EL (cell line): Measurements from ENCODE around the gene TC2N.
"Not testable (repeated sequence)": the region's sequence is repeated elsewhere in the genome, so short reads cannot be mapped to it uniquely, and the experiment has no call there.

ENCODE experiments used
- DNase-seq: peaks from one replicate; pipeline ENCODE4 v3.0.0-alpha.2; 2016

The TC2N gene

GRCh38 chr14:91830777-91831176 is 36.6 kb downstream of the TC2N start:
- no peak for DNase-seq

DNA sequence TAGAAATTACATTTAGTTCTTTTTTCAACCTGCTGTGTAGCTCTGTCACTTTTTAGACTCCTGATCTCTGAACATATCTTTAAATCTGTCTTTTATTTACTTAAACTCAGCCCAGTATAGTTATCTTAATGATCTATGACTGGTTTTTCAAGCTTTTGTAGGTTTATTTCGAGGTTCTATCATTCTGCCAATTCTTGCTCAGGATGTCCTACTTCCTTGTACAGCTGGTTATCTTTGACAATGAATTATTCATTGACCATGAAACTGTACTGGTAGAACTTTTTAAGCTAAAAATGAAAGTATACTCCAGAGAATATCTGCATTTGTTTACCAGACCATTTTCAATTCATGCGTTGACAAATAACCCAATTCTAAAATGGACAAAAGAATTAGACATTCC is 37.8 kb downstream of the TC2N start:
- no peak for DNase-seq

GRCh38 chr14:91827746-91828145 is 39.6 kb downstream of the TC2N start:
- DNase-seq, result no peak

DNA sequence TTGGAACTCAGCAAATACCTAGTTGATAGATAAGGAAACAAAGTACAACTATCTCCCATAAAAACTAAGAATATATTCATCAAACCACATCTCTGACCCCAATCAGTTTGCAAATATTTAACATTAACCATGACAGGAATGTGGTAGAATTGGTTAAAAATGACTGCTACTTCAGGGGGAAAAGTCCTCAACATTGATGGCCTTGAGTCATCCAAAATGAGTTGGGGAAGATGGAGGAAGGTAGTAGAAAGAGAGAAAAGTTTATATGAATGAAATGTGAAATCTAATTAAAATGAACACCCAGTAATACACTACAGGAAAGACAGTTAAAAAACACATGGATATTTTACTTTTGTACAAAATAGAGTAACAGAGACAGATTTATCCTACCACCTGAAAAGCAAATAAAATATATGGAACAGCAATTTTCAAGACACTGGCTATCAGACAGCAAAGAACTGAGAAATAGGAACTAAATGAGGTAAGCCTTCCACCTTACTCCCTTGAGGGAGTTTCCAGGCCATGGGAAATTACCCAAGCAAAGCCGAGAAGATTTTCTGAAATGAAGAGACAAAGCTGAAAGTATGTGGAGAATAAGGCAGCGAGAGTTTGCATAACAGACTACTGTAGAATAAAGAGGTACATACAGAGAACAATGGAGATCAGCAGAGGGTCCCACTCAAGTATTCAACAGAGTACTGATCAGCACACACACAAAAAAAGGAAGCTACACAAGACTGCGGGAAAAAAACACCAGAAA is 49.6 kb downstream of the TC2N start:
- DNase-seq, result no peak

DNA sequence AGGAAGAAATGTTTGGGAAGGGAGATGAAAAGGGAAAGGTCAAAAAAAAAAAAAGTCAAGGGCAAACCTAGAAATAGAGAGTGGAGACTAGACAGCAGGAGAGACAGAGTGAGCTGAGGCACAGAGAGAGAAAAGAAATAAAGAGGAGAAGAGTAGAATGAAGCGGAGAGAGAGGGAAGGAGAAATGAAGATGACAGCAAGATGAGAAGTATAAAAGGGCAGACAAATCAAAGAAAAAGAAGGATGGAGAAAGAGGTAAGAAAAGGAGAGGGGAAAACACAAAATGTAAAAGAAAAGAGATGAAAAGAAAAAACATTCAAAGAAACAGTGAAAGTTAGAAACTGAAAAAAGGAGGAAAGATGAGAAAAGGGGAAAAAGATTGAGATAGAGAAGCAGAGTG is 53.0 kb downstream of the TC2N start:
- DNase-seq, result no peak

- no peak for DNase-seq
Measured at GRCh38 chr14:91810699-91811098, 56.6 kb downstream of the TC2N start.

- DNase-seq, result no peak
Measured at GRCh38 chr14:91806716-91807115, 60.6 kb downstream of the TC2N start.

DNA sequence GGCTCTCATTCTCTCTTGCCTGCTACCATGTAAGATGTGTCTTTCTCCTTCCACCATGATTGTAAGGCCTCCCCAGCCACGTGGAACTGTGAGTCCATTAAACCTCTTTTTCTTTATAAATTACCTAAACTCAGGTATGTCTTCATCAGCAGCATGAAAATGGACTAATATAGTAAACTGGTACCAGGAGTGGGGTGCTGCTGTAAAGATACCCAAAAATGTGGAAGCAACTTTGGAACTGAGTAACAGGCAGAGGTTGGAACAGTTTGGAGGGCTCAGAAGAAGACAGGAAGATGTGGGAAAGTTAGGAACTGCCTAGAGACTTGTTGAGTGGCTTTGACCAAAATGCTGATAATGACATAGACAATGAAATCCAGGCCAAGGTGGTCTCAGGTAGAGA is 61.2 kb downstream of the TC2N start:
- DNase-seq, result not testable (repeated sequence)

- DNase-seq, result no peak
Measured at GRCh38 chr14:91805659-91806058, 61.7 kb downstream of the TC2N start.

DNA sequence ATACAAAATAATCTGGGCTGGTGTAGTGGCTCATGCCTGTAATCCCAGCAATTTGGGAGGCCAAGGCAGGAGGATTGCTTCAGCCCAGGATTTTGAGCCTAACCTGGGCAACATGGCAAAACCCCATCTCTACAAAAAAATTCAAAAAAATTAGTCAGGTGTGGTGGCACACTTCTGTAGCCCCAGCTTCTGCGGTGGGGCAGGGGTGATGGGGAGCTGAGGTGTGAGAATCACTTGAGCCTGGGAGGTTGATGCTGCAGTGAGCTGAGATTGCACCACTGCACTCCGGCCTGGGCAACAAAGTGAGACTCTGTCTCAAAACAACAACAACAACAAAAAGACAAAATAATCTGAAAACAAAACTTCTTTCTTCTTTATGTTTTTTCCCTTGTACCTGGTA is 66.0 kb downstream of the TC2N start:
- no peak for DNase-seq

DNA sequence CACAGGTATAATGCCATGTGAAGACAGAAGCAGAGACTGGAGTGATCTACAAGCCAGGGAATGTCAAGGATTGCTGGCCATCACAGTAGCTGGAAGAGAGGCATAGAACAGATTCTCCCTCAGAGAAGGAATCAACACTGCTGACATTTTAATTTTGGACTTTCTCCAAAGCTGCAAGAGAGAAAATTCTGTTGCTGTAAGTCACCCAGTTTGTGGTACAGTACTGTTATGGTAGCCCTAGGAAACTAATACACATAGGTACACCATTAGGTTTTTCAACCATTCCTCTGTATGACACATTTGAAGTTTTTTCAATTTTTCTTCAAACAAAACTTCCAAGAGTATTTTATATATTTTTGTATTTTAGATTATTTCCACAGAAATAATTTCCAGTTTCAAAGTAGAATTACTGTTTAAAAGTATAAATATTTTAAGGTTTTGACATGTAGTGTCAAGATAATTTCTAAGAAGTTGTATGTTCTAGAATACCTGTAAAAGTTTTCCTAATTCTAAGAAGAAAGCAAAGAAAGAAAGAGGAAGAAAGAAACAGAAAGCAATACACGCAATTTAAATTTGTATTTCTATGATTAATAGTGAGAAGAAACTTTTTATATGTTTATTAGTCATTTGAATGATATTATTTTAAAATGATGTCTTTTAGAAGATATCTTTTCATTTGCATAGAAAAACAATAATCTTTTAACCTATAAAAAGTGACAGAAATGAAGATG is 70.6 kb downstream of the TC2N start:
- no peak for DNase-seq

- DNase-seq, result no peak
Measured at GRCh38 chr14:91793704-91794103, 73.6 kb downstream of the TC2N start.

DNA sequence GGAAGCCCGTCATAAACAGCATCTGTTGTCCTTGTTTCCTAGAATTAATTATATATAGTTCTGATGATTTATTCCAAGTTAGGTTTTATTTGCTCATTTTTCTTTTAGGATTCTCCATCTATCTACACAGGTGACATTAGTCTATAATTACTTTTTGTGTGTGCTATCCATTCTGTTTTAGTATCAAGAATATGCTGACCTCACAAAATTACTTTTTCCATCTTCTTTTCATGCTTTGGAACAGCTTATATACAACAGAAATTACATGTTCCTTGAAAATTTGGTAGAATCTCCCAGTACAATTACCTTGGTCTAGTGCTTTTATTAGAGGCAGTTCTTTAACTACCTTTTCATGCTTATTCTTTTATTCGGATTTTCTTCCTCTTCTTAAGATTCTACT is 81.1 kb downstream of the TC2N start:
- no peak for DNase-seq

DNA sequence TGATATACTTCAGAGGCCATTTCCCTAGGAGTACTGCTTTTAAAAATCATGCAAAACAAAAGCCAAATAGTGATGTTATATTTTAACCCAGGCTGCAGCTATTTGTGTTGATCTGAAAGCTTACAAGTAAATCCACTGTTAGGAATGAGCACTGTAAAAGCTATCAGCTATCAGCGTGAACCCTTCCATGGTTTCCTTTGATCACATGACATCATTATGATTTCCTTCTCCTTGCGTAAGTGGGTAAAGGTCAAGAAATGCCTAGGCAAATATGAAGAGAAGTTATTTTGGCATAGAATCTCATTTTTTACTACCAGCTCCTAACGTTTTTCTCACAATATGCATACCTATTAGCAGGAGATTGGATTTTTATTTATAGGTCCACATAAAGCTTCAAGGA is 86.9 kb downstream of the TC2N start:
- DNase-seq, result no peak

DNA sequence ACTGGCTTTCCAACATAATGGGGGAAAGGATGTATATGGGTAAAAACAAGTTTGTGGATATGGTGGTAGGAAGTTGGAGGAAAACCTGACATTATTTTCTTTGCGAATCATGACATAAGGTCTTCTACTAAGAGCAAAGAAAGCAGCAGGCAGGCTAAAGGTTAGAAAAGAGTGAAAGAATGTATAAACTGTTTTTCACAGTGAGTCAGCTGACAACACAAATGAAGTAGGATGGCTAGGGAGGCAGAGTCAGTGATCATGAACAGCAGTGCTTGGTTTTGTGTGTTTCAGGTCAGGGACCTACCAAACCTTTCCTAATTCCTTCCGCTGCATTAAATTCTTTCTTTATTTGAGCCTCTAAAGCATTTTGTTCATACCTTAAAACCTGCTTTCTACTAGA is 89.1 kb downstream of the TC2N start:
- DNase-seq, result no peak

DNA sequence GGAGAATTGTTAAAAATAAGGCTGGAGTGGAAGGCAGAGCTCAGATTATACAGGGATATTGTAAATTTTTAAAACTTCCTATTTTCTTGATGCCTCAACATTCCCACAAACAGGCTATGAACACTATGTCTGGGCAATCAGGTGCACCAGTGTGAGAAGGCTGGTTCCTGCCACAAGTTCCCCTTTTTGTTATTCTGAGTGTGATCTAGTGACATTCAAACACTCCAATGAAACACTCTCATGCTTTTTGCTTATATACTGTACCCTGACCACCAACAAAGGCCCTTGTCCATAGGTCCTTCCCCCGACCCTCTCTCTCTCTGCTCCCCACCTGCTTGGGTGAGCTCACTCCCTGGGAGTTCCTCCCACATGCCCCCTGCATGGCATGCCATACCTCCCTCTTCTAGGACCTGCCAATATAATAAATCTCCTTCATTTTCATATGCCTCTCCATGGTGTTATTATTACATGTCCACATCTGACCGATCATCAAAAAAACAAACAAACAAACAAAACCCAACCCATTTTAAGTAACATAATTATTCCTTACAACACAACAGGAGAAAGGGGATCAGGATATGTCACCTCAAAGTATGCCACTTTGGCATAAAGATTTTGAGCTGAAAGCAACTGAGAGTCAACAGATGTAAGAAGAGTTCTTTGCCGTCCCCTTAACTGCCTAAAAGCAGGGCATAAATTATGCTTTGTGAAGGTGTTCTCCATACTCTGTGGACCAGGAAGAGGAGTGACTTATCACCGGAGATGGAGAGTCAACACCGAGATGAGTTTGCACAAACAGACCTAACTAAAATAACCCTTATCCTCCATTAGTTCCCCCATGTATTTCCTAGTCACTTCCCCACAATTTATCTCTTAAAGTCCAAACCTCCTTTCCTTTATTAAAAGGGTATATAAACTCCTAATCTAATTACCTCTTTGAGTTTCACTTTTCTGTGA is 92.9 kb downstream of the TC2N start:
- DNase-seq, result no peak

DNA sequence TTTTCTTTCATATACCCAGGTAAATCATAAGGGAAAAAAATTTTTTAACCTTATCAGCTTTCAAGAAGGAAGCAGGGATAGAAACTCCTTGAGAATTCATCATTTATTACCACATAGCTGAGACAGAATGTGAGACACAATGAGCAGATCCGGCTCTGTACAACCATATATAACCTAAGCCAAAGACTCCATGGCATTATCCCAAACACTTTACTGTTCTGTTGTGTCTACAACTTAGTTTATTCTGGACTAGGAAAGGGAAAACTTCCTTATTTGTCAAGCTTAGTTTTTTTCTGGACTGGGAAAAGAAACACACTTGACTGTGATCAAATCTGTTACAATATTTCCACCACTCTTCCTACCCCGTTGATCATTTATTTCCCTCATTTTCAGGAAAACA is 97.2 kb downstream of the TC2N start:
- no peak for DNase-seq

DNA sequence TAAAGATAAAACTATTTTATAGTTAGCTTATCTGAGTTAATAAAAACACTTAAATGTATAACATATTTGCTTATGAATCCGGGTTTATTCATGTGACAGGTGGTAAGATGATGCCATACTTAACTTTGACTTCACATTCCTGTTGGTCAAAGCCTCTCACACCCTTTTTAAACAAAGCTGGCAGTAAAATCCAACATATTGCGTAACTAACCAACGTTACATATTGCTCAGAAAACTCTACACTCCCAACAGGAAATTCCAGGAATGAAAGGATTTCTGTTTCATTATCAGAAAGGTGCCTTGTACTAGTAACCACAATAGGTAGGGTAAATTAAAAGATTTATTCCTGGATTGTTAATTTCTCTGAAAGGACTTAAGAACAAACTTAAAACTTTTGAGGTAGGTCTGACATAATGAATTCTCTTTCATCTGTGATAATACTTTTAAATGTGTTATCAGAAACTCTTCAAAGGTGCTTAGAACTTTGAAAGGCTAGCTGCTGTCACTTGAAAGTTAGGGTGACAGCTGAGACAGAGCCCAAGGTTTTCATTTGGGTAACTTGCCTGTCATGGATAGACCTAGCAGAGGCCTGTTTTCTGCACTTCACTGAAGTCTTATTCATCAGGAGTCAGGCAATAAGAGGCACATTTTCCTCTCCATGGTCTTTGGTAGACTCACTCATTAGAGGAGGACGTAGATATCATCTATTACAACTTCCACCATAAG is 111.6 kb downstream of the TC2N start:
- peak; percentile 6 for DNase-seq

GRCh38 chr14:91754819-91755218 is 112.5 kb downstream of the TC2N start:
- DNase-seq, result no peak

GRCh38 chr14:91754185-91754584 is 113.2 kb downstream of the TC2N start:
- no peak for DNase-seq

- DNase-seq, result no peak
Measured at GRCh38 chr14:91753501-91754128, 113.7 kb downstream of the TC2N start.

DNA sequence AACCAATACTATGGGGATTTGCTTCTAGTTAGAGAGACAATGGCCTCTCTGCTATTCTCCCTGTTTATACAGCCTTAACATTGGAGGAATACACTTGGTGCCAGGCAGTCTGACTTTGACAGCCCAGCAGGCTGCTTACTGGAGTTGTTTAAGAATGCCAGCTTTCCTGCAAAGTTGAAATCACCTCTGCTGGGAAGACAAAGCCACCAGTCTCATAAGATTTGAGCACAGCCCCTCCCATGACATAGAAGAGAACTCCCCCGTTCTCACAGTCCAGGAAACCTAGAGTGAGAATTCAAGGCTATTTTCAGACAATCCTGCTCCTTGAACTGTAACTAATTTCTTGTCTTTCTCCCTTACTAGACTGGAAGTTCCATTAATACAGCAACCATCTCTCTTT is 114.4 kb downstream of the TC2N start:
- no peak for DNase-seq
